ENCODE measurements around the gene THSD7A.

The THSD7A gene

GRCh38 chr7:11373546-11374142, 458.4 kb downstream of the THSD7A start:
- Histone ChIP-seq H3K9ac (ENCODE audit: low read depth, low read length) (no peak overlapping the region), H3K27ac (ENCODE audit: low read depth, low read length) (no peak overlapping the region), H3K9me3 (ENCODE audit: control insufficient read depth, insufficient read depth, low read length) (no peaks in the 10 kb centered on the region), H3K27me3 (ENCODE audit: control insufficient read depth, insufficient read depth, low read length) (no peaks in the 10 kb centered on the region), H3K36me3 (ENCODE audit: control insufficient read depth, insufficient read depth, low read length) (no peaks in the 10 kb centered on the region), H3K4me1 (ENCODE audit: control insufficient read depth, insufficient read depth, low read length) (no peaks in the 10 kb centered on the region), H3K4me3 (ENCODE audit: low read depth, low read length) (no peak overlapping the region)

DNA sequence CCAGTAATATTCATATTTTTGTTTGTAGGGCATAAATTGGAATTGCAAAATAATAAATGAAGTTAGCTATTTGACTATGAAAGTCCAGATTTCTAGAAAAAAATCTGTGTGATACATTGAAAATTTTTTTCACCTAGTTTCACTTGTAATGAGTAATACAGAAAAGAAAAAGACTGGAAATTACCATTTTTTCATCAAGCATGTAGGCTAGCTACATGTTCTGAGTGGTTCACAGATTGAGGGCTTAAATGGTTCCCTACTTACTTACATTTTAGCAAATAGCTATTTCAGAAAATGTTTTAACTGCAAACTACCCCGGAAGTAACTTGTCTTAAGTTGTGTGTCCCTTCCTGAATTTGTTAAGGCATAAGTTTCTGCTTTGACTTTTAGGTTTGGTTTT, 462.3 kb downstream of the THSD7A start:
- no peaks in the 10 kb centered on the region for H3K27me3 ChIP-seq (ENCODE audit: control insufficient read depth, insufficient read depth, low read length)

DNA sequence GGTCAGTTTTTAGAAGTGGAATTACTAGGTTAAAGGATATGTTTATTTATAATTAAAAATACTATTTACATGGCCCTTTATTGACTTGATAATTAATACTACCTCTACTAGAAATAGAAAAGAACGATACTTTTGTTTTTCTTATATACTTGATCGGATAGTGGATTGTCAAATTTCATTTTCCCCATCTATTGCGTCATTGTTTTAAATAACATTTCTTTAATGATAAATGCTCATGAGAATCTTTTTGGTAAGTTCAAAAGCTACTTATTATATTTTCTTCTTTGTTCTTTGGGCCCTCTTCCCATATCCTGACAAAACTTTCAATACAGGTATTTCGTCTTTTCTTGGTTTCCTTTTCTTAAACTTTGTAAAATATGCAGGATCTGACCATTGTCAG, 465.9 kb downstream of the THSD7A start:
- H3K4me1 ChIP-seq (ENCODE audit: control insufficient read depth, insufficient read depth, low read length): peaks cover 9% of the 10 kb centered on the region
- no peaks in the 10 kb centered on the region for H3K9me3 ChIP-seq (ENCODE audit: control insufficient read depth, insufficient read depth, low read length)
- no peak overlapping the region for H3K9ac ChIP-seq (ENCODE audit: low read depth, low read length)
- H3K27me3 ChIP-seq (ENCODE audit: control insufficient read depth, insufficient read depth, low read length): no peaks in the 10 kb centered on the region
- H3K27ac ChIP-seq (ENCODE audit: low read depth, low read length): no peak overlapping the region
- H3K36me3 ChIP-seq (ENCODE audit: control insufficient read depth, insufficient read depth, low read length): no peaks in the 10 kb centered on the region
- H3K4me3 ChIP-seq (ENCODE audit: low read depth, low read length): no peak overlapping the region

More for the DNA sequence above, 462.3 kb downstream of the THSD7A start:
- H3K4me1 ChIP-seq (ENCODE audit: control insufficient read depth, insufficient read depth, low read length): peaks cover 9% of the 10 kb centered on the region
- H3K9me3 ChIP-seq (ENCODE audit: control insufficient read depth, insufficient read depth, low read length): no peaks in the 10 kb centered on the region
- no peak overlapping the region for H3K4me3 ChIP-seq (ENCODE audit: low read depth, low read length)
- H3K9ac ChIP-seq (ENCODE audit: low read depth, low read length): no peak overlapping the region
- no peak overlapping the region for H3K27ac ChIP-seq (ENCODE audit: low read depth, low read length)
- no peaks in the 10 kb centered on the region for H3K36me3 ChIP-seq (ENCODE audit: control insufficient read depth, insufficient read depth, low read length)

DNA sequence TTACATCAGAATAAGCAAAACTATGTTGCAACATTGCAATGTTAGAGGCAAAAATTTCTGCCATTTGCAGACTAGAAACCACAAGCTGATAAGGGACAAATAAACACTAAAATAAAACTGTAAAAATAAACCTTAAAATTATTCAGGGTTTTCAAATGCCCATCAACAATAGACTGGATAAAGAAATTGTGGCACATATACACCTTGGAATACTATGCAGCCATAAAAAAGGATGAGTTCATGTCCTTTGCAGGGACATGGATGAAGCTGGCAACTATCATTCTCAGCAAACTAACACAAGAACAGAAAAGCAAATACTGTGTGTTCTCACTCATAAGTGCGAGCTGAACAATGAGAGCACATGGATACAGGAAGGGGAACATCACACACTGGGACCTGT, 473.4 kb downstream of the THSD7A start:
- Histone ChIP-seq H3K9ac (ENCODE audit: low read depth, low read length) (no peak overlapping the region), H3K36me3 (ENCODE audit: control insufficient read depth, insufficient read depth, low read length) (no peaks in the 10 kb centered on the region), H3K9me3 (ENCODE audit: control insufficient read depth, insufficient read depth, low read length) (no peaks in the 10 kb centered on the region), H3K27ac (ENCODE audit: low read depth, low read length) (no peak overlapping the region), H3K4me1 (ENCODE audit: control insufficient read depth, insufficient read depth, low read length) (no peaks in the 10 kb centered on the region), H3K27me3 (ENCODE audit: control insufficient read depth, insufficient read depth, low read length) (no peaks in the 10 kb centered on the region), H3K4me3 (ENCODE audit: low read depth, low read length) (no peak overlapping the region)

DNA sequence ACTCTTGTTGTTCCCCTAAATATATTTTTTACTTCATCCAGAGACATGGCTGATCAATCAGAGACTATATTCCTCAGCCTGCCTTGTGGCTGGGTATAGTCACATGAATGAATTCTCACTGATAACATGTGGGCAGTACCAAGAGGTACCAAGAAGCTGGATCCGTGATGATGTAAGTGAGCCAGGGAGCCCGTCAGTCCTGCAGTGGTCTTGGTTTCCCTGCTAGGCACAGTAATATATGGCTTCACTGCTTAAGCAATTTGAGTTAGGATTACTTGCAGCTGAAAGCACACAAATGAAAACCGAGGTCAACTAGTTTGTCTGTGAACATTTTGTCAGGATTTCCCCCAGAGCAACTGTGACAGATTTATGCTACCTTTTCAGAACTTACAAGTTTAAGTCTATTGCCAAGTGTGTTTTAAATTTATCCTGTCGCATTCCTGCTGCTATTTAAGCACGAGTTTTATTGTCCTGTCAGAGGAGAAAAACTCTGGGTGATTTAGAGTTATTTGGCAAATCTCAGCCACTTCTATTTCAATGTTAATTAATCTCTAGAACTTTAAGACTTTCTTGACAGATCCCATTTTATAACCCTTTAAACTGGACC, 476.5 kb downstream of the THSD7A start:
- H3K9me3 ChIP-seq (ENCODE audit: control insufficient read depth, insufficient read depth, low read length): no peaks in the 10 kb centered on the region
- H3K9ac ChIP-seq (ENCODE audit: low read depth, low read length): no peak overlapping the region
- no peak overlapping the region for H3K27ac ChIP-seq (ENCODE audit: low read depth, low read length)
- no peak overlapping the region for H3K4me3 ChIP-seq (ENCODE audit: low read depth, low read length)
- no peaks in the 10 kb centered on the region for H3K36me3 ChIP-seq (ENCODE audit: control insufficient read depth, insufficient read depth, low read length)
- H3K27me3 ChIP-seq (ENCODE audit: control insufficient read depth, insufficient read depth, low read length): no peaks in the 10 kb centered on the region
- no peaks in the 10 kb centered on the region for H3K4me1 ChIP-seq (ENCODE audit: control insufficient read depth, insufficient read depth, low read length)

- Histone ChIP-seq H3K36me3 (ENCODE audit: control insufficient read depth, insufficient read depth, low read length) (no peaks in the 10 kb centered on the region), H3K27me3 (ENCODE audit: control insufficient read depth, insufficient read depth, low read length) (no peaks in the 10 kb centered on the region), H3K4me1 (ENCODE audit: control insufficient read depth, insufficient read depth, low read length) (peaks cover 10% of the 10 kb centered on the region; the same call in 1 of the 2 replicates), H3K27ac (ENCODE audit: low read depth, low read length) (no peak overlapping the region), H3K4me3 (ENCODE audit: low read depth, low read length) (no peak overlapping the region), H3K9me3 (ENCODE audit: control insufficient read depth, insufficient read depth, low read length) (no peaks in the 10 kb centered on the region), H3K9ac (ENCODE audit: low read depth, low read length) (no peak overlapping the region)
Observed at GRCh38 chr7:11346302-11346701, 485.7 kb downstream of the THSD7A start.

GRCh38 chr7:11345621-11346020, 486.4 kb downstream of the THSD7A start:
- Histone ChIP-seq H3K9ac (ENCODE audit: low read depth, low read length) (no peak overlapping the region), H3K36me3 (ENCODE audit: control insufficient read depth, insufficient read depth, low read length) (no peaks in the 10 kb centered on the region), H3K27ac (ENCODE audit: low read depth, low read length) (no peak overlapping the region), H3K4me3 (ENCODE audit: low read depth, low read length) (no peak overlapping the region), H3K27me3 (ENCODE audit: control insufficient read depth, insufficient read depth, low read length) (no peaks in the 10 kb centered on the region), H3K9me3 (ENCODE audit: control insufficient read depth, insufficient read depth, low read length) (no peaks in the 10 kb centered on the region), H3K4me1 (ENCODE audit: control insufficient read depth, insufficient read depth, low read length) (peaks cover 14% of the 10 kb centered on the region; the same call in 1 of the 2 replicates)

DNA sequence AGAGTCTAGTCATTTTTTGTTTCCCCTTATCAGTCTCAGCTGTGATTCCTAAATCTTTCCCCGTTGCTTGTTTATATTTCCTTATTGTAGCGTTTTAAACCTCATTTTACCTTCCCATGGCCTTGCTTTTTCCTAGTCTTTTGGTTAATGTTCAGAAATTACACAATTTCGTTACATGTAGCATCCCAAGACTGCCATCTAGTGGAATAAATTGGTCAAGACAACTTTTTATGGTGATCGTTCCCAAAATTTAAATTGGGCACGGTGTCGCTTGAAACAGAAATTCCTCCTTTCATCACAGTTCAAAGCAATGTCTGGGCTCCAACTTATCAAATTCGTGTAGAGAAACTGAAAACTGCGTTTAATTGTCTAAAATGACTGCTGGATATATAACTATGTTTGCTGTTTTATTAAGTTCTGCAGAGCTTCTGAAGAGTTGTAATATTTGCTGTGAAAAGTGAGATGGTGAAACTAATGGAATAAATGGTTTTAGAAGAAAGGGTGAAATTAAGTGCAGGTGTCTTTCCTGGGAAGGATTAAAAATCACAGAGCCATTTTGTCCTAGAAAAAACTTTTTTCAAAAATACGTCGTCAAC, 488.1 kb downstream of the THSD7A start:
- Histone ChIP-seq H3K27me3 (ENCODE audit: control insufficient read depth, insufficient read depth, low read length) (no peaks in the 10 kb centered on the region), H3K36me3 (ENCODE audit: control insufficient read depth, insufficient read depth, low read length) (no peaks in the 10 kb centered on the region), H3K9ac (ENCODE audit: low read depth, low read length) (no peak overlapping the region), H3K9me3 (ENCODE audit: control insufficient read depth, insufficient read depth, low read length) (no peaks in the 10 kb centered on the region), H3K4me3 (ENCODE audit: low read depth, low read length) (no peak overlapping the region), H3K4me1 (ENCODE audit: control insufficient read depth, insufficient read depth, low read length) (peaks cover 18% of the 10 kb centered on the region; the same call in 1 of the 2 replicates), H3K27ac (ENCODE audit: low read depth, low read length) (no peak overlapping the region)

DNA sequence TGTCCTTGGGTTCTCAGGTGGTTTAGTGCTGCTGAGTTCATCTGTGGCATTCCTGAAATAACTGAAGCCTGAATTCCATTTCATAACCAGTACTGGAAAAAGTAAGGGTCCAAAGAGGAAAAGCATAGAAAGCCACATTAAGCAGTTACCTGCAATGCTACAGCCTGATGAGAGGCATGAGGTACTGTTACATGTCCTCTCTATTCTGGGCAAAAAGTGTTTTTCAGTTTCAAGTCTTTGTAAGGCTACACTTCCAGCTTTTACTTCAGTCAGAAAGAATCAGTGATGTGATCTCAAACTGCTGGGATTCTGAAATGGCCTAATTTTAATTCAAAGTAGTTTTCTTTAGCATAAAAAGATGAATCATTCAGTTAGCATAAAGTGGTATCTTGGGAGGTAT, 488.9 kb downstream of the THSD7A start:
- Histone ChIP-seq H3K9ac (ENCODE audit: low read depth, low read length) (no peak overlapping the region), H3K27me3 (ENCODE audit: control insufficient read depth, insufficient read depth, low read length) (no peaks in the 10 kb centered on the region)

DNA sequence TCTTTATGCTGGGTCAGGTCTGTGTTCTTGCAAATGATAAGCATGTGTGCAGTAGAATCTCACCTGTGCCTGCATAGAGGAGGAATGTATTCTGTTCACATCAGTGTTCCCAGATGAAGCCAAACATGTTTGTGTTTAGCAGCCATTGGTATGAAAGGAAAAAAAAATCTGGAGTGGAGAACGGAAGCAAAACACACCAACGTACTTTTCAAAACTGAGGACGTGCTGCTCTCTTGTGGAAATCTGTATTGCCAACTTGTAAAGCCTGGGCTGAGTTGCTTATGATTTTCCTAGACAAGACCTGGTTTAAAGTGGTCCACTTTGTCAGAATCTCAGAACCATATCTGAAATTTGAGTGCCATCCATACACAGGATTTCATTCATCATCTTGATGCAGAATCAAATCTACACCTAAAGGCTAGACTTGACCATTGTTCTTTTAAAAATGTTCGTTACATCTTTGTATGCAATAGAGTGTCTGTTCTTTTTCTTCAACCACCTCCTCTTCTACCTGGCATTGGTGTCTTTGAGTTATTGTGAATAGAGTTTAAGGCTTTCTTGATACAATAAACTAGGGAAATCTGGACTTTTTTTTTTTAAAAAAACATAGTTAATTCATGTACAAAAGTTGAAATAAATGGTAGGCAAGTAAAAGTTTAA, 490.6 kb downstream of the THSD7A start:
- H3K36me3 ChIP-seq (ENCODE audit: control insufficient read depth, insufficient read depth, low read length): no peaks in the 10 kb centered on the region
- H3K9ac ChIP-seq (ENCODE audit: low read depth, low read length): no peak overlapping the region
- peaks cover 18% of the 10 kb centered on the region; the same call in 1 of the 2 replicates for H3K4me1 ChIP-seq (ENCODE audit: control insufficient read depth, insufficient read depth, low read length)
- no peaks in the 10 kb centered on the region for H3K27me3 ChIP-seq (ENCODE audit: control insufficient read depth, insufficient read depth, low read length)
- no peak overlapping the region for H3K27ac ChIP-seq (ENCODE audit: low read depth, low read length)
- no peak overlapping the region for H3K4me3 ChIP-seq (ENCODE audit: low read depth, low read length)
- no peaks in the 10 kb centered on the region for H3K9me3 ChIP-seq (ENCODE audit: control insufficient read depth, insufficient read depth, low read length)

More for the DNA sequence above, 488.9 kb downstream of the THSD7A start:
- Histone ChIP-seq H3K27ac (ENCODE audit: low read depth, low read length) (no peak overlapping the region), H3K4me3 (ENCODE audit: low read depth, low read length) (no peak overlapping the region), H3K9me3 (ENCODE audit: control insufficient read depth, insufficient read depth, low read length) (no peaks in the 10 kb centered on the region), H3K4me1 (ENCODE audit: control insufficient read depth, insufficient read depth, low read length) (peaks cover 18% of the 10 kb centered on the region; the same call in 1 of the 2 replicates), H3K36me3 (ENCODE audit: control insufficient read depth, insufficient read depth, low read length) (no peaks in the 10 kb centered on the region)

- H3K27ac ChIP-seq (ENCODE audit: low read depth, low read length): no peak overlapping the region
- no peaks in the 10 kb centered on the region for H3K9me3 ChIP-seq (ENCODE audit: control insufficient read depth, insufficient read depth, low read length)
- no peaks in the 10 kb centered on the region for H3K36me3 ChIP-seq (ENCODE audit: control insufficient read depth, insufficient read depth, low read length)
- H3K9ac ChIP-seq (ENCODE audit: low read depth, low read length): no peak overlapping the region
- H3K27me3 ChIP-seq (ENCODE audit: control insufficient read depth, insufficient read depth, low read length): no peaks in the 10 kb centered on the region
- H3K4me3 ChIP-seq (ENCODE audit: low read depth, low read length): no peak overlapping the region
- H3K4me1 ChIP-seq (ENCODE audit: control insufficient read depth, insufficient read depth, low read length): peaks cover 8% of the 10 kb centered on the region; the same call in 1 of the 2 replicates
Observed at GRCh38 chr7:11336432-11336831, 495.6 kb downstream of the THSD7A start.

All from HUES48 (cell line).